NCI-H69 (cell line): ENCODE results near the gene VCX.
"Not testable (repeated sequence)": the region's sequence is repeated elsewhere in the genome, so short reads cannot be mapped to it uniquely, and the experiment has no call there.

Source experiments
- DNase-seq: peaks from one replicate; lab custom pipeline; 2025; lab: John Stamatoyannopoulos, UW

Gene VCX

GRCh38 chrX:7842871-7843270, at the start of gene VCX:
VCX (plus strand) TSS chrX:7843171; CDS start chrX:7843204, 33 bp downstream.
- DNase-seq: not testable (repeated sequence)

GRCh38 chrX:7798327-7798726, 44.6 kb upstream of the VCX start:
- DNase-seq: no peak

GRCh38 chrX:7801711-7802110, 41.3 kb upstream of the VCX start:
- no peak for DNase-seq

GRCh38 chrX:7815166-7815805, 27.7 kb upstream of the VCX start:
- no peak for DNase-seq

- DNase-seq: peak; percentile 27
Measured at GRCh38 chrX:7828594-7828993, 14.4 kb upstream of the VCX start.

- no peak for DNase-seq
Measured at GRCh38 chrX:7841084-7841805, 1.7 kb upstream of the VCX start.

- peak; percentile 1 for DNase-seq
Measured at GRCh38 chrX:7852166-7852565, 9.2 kb downstream of the VCX start.

GRCh38 chrX:7872042-7872441, 29.1 kb downstream of the VCX start:
- DNase-seq: no peak

GRCh38 chrX:7876957-7877356, 34.0 kb downstream of the VCX start:
- no peak for DNase-seq

- DNase-seq: peak; percentile 12
Measured at GRCh38 chrX:7889135-7889534, 46.2 kb downstream of the VCX start.

- no peak for DNase-seq
Measured at GRCh38 chrX:7889680-7890079, 46.7 kb downstream of the VCX start.

- no peak for DNase-seq
Measured at GRCh38 chrX:7891928-7892327, 49.0 kb downstream of the VCX start.
